HCT116 (cell line): ENCODE measurements around the gene DENND4B. TPM values are rescaled to one million over a fixed set of nuclear protein-coding genes. Genes with fewer than 3 reads are reported as not detected.

Experiments
- ATAC-seq: fragments of 200-7000 bp; cut with Tn5 transposase; 2 replicates; pipeline ENCODE4 v1.9.1; 2020; ENCODE audit warnings: mild to moderate bottlenecking, moderate library complexity
- BruUV-seq: library from RNA; stranded (reverse); fragments of 400-500 nt; replicated peaks from 2 replicates; lab custom pipeline; 2021; lab: Mats Ljungman, UMichigan
- CTCF ChIA-PET: fragments of 300-600 bp; sonication (Branson Sonifier 250); formaldehyde crosslinking; loops from one replicate; lab custom pipeline; 2021; ENCODE audit warnings: antibody characterized with exemption; lab: Charles Lee
- POLR2A ChIA-PET: fragments of 300-600, 350-600 bp; sonication (Branson Sonifier 250); formaldehyde crosslinking; loops from one replicate; lab custom pipeline; 2021; ENCODE audit warnings: antibody characterized with exemption; lab: Charles Lee
- RAD21 ChIA-PET, 2 experiments: fragments of 300-600 bp; sonication (Branson Sonifier 250); formaldehyde crosslinking; loops; one replicate each; lab custom pipeline; 2023; ENCODE audit warnings: low total read pairs in 2 of 2; ENCODE audit not compliant: uncharacterized antibody in 2 of 2, unreplicated experiment in 2 of 2, low non-redundant PET in 1 of 2; lab: Charles Lee
- DNase-seq: peaks from one replicate; pipeline ENCODE4 v3.0.0-alpha.2; 2010; ENCODE audit warnings: low read depth, low spot score
- H2AFZ ChIP-seq: fragments of 200-600 bp; shearing (Covaris generic), sonication (generic); 2 replicates; pipeline ENCODE4 v1.6.1; 2017; ENCODE audit warnings: low read depth, mixed run types, mixed read lengths, antibody characterized with exemption, low read length; ENCODE audit not compliant: poor library complexity, severe bottlenecking
- H3K27ac ChIP-seq: 2 replicates; pipeline ENCODE4 v1.5.1; 2012; ENCODE audit warnings: low read depth, low read length
- H3K27me3 ChIP-seq: fragments of 200-600 bp; sonication (generic); 2 replicates; pipeline ENCODE4 v1.6.1; 2016; ENCODE audit warnings: mixed run types, low read length, mixed read lengths; ENCODE audit not compliant: insufficient read depth
- H3K36me3 ChIP-seq, 2 experiments: fragments of 200-500 bp in 1 of 2; fragments of 200-600 bp in 1 of 2; sonication (Bioruptor generic) in 1 of 2; sonication (generic) in 1 of 2; 2 replicates each; pipeline versions ENCODE4 v1.5.1 to v1.6.1; 2014 to 2016; ENCODE audit warnings: low read length in 2 of 2, inconsistent platforms in 1 of 2, mixed read lengths in 1 of 2, mixed run types in 1 of 2; ENCODE audit not compliant: insufficient read depth in 2 of 2, control insufficient read depth in 1 of 2
- H3K4me1 ChIP-seq, 2 experiments: fragments of 200-600 bp in 1 of 2; sonication (generic) in 1 of 2; 2 replicates each; pipeline versions ENCODE4 v1.5.1 to v1.6.1; 2012 to 2017; ENCODE audit warnings: low read length in 2 of 2, inconsistent platforms in 1 of 2, mild to moderate bottlenecking in 1 of 2, mixed read lengths in 1 of 2, mixed run types in 1 of 2, moderate library complexity in 1 of 2; ENCODE audit not compliant: insufficient read depth in 2 of 2, control insufficient read depth in 1 of 2
- H3K4me2 ChIP-seq: fragments of 200-600 bp; sonication (generic); 2 replicates; pipeline ENCODE4 v1.6.1; 2017; ENCODE audit warnings: mixed run types, low read length, mixed read lengths
- H3K4me3 ChIP-seq, 2 experiments: fragments of 200-600 bp in 1 of 2; sonication (generic) in 1 of 2; replicated peaks in 1 of 2; 2 replicates each; pipeline ENCODE4 v1.5.1; 2011 to 2016; ENCODE audit warnings: low read length in 2 of 2, control low read depth in 1 of 2, low read depth in 1 of 2, mild to moderate bottlenecking in 1 of 2, mixed read lengths in 1 of 2, mixed run types in 1 of 2
- H3K79me2 ChIP-seq: fragments of 200-600 bp; sonication (generic); 2 replicates; pipeline ENCODE4 v1.6.1; 2017; ENCODE audit warnings: mild to moderate bottlenecking, mixed run types, low read length, moderate library complexity, mixed read lengths; ENCODE audit not compliant: insufficient read depth
- H3K9ac ChIP-seq: fragments of 200-600 bp; sonication (generic); 2 replicates; pipeline ENCODE4 v1.6.1; 2016; ENCODE audit warnings: low read length, mixed read lengths
- H3K9me2 ChIP-seq: fragments of 200-600 bp; sonication (generic), shearing (Covaris generic); 2 replicates; pipeline ENCODE4 v1.6.1; 2017; ENCODE audit warnings: mixed run types, mild to moderate bottlenecking, moderate library complexity; ENCODE audit not compliant: insufficient read depth
- H3K9me3 ChIP-seq, 2 experiments: fragments of 200-500 bp in 1 of 2; fragments of 200-600 bp in 1 of 2; sonication (Bioruptor generic) in 1 of 2; sonication (generic) in 1 of 2; 2 replicates each; pipeline ENCODE4 v1.6.1; 2014 to 2017; ENCODE audit warnings: low read length in 2 of 2, mixed read lengths in 2 of 2, inconsistent platforms in 1 of 2, low read depth in 1 of 2, mild to moderate bottlenecking in 1 of 2, mixed run types in 1 of 2, moderate library complexity in 1 of 2; ENCODE audit not compliant: control insufficient read depth in 1 of 2, insufficient read depth in 1 of 2
- H4K20me1 ChIP-seq: fragments of 200-600 bp; sonication (generic), shearing (Covaris generic); 2 replicates; pipeline ENCODE4 v1.6.1; 2017; ENCODE audit warnings: mixed run types, mild to moderate bottlenecking, moderate library complexity; ENCODE audit not compliant: insufficient read depth
- ELF1 ChIP-seq: IDR thresholded peaks from 2 replicates; pipeline ENCODE4 v1.6.1; 2012; ENCODE audit warnings: low read depth, borderline replicate concordance
- FOSL1 ChIP-seq: IDR thresholded peaks from 2 replicates; pipeline ENCODE4 v1.6.1; 2012; ENCODE audit warnings: low read depth
- POLR2A ChIP-seq: IDR thresholded peaks from 2 replicates; pipeline ENCODE4 v1.7.0; 2011; ENCODE audit warnings: borderline replicate concordance; ENCODE audit not compliant: insufficient read depth, insufficient read length; ENCODE audit errors: extremely low read depth
- POLR2AphosphoS5 ChIP-seq: IDR thresholded peaks from 2 replicates; pipeline ENCODE4 v1.6.1; 2011; ENCODE audit warnings: mild to moderate bottlenecking, low read depth, low read length, moderate library complexity
- SP1 ChIP-seq: IDR thresholded peaks from 2 replicates; pipeline ENCODE4 v1.6.1; 2012; ENCODE audit warnings: low read depth
- YY1 ChIP-seq: IDR thresholded peaks from 2 replicates; pipeline ENCODE4 v1.6.1; 2011; ENCODE audit warnings: low read length, low read depth, moderate library complexity, mild to moderate bottlenecking; ENCODE audit not compliant: insufficient replicate concordance; ENCODE audit errors: extremely low read depth
- ZBTB33 ChIP-seq: IDR thresholded peaks from 2 replicates; pipeline ENCODE4 v1.6.1; 2011; ENCODE audit warnings: mild to moderate bottlenecking, low read length, moderate library complexity; ENCODE audit not compliant: insufficient replicate concordance; ENCODE audit errors: extremely low read depth
- ZFX ChIP-seq: fragments of 450-650 bp; IDR thresholded peaks from 2 replicates; pipeline ENCODE4 v1.6.1; 2017
- intact Hi-C: fragments of 100-400 bp; cut with micrococcal nuclease; formaldehyde crosslinking; loops from 2 replicates; pipeline ENCODE4 v1.10.0; 2022
- total RNA-seq: library from RNA; stranded (reverse); gene quantifications from one replicate; pipeline ENCODE4 v1.2.1, GENCODE V29; 2021; ENCODE audit not compliant: unreplicated experiment

DENND4B gene
- total RNA-seq, 1 experiment from 2014 or later: 70.8 TPM

GRCh38 chr1:153963850-153964331, 17.4 kb upstream of the DENND4B start:
- Histone ChIP-seq H4K20me1 (no peaks in the 10 kb centered on the region), H3K4me3 (peak overlapping the region; percentile 94 to 97), H2AFZ (no peak overlapping the region), H3K79me2 (peaks cover 34% of the 10 kb centered on the region), H3K36me3 (peaks cover 5 to 11% of the 10 kb centered on the region in 2 experiments; a peak in 1 of 4 replicates), H3K27me3 (no peaks in the 10 kb centered on the region), H3K9ac (peak overlapping the region; percentile 96), H3K9me3 (no peaks in the 10 kb centered on the region), H3K27ac (peak overlapping the region; percentile 93), H3K4me2 (peak overlapping the region; percentile 86), H3K9me2 (no peaks in the 10 kb centered on the region), H3K4me1 (peaks cover 29 to 62% of the 10 kb centered on the region in 2 experiments)
- TF ChIP-seq FOSL1: no peak
- peak; percentile 20 for TF ChIP-seq POLR2A
- no peak for TF ChIP-seq ZFX
- TF ChIP-seq YY1: no peak
- TF ChIP-seq POLR2AphosphoS5: peak; percentile 71
- TF ChIP-seq SP1: no peak
- no peak for TF ChIP-seq ZBTB33
- no peak for TF ChIP-seq ELF1
- RAD21 ChIA-PET: interaction anchor here in 1 of 2 experiments (0.9 kb wide), 1 partner anchor 14 kb away, joined by 3 read pairs; the partner anchor contains the start of gene JTB
- POLR2A ChIA-PET: interaction anchor here (0.8 to 2.8 kb wide), 5 partner anchors 10 to 171 kb away, joined by 3 to 18 read pairs (median 3); partner anchors contain the start of genes DENND4B and RPS27
- CTCF ChIA-PET: interaction anchor here (0.8 to 2.1 kb wide), 2 partner anchors 18 to 23 kb away, joined by 3 to 9 read pairs; partner anchors contain the start of gene DENND4B
- DNase-seq (peak; percentile 56), ATAC-seq (peak; percentile 33)
- no TSS peak for BruUV-seq
- intact Hi-C loops: loop anchor here (5.0 kb wide), 1 partner anchor 182 kb away; no protein-coding TSS in a partner anchor
